Measurements from ENCODE around the gene ZMYND8. TPM values are rescaled to one million over a fixed set of nuclear protein-coding genes. Genes with fewer than 3 reads are reported as not detected.
A peak's percentile ranks its signal among the peaks of the same experiment; 100 is the strongest.
"Not testable (repeated sequence)": the region's sequence is repeated elsewhere in the genome, so short reads cannot be mapped to it uniquely, and the experiment has no call there.

The ZMYND8 gene
- polyA plus RNA-seq, 3 donors, result 5.0 to 9.1 (median 7.7) TPM

GRCh38 chr20:47376096-47376643, 19.7 kb upstream of the ZMYND8 start:
- WGBS, 3 donors, result 78 to 96% (median 85%) methylated on average over 7 of the region's 7 CpGs
- not testable (repeated sequence) for H3K27ac ChIP-seq (ENCODE audit: low read depth, low read length)

GRCh38 chr20:47374121-47374520, 17.6 kb upstream of the ZMYND8 start:
- H3K27ac ChIP-seq (ENCODE audit: low read depth, low read length), result not testable (repeated sequence)
- WGBS, 3 donors, result 88 to 98% (median 95%) methylated on average over 8 of the region's 8 CpGs

- WGBS, 3 donors, result 91 to 93% (median 93%) methylated on average over 2 of the region's 2 CpGs
- H3K27ac ChIP-seq (ENCODE audit: low read depth, low read length), result no peak overlapping the region
These were observed 16.8 kb upstream of the ZMYND8 start for GRCh38 chr20:47373206-47373733.

- WGBS, 3 donors, result 89 to 91% (median 90%) methylated on average over 15 of the region's 15 CpGs
- H3K27ac ChIP-seq (ENCODE audit: low read depth, low read length), result no peak overlapping the region
These were observed 14.6 kb upstream of the ZMYND8 start for GRCh38 chr20:47370850-47371782.

- 96 to 99% (median 97%) methylated on average over 10 of the region's 10 CpGs for WGBS, 3 donors
- no peak overlapping the region for H3K27ac ChIP-seq (ENCODE audit: low read depth, low read length)
These were observed 13.7 kb upstream of the ZMYND8 start for GRCh38 chr20:47370214-47370613.

GRCh38 chr20:47368301-47368700, 11.8 kb upstream of the ZMYND8 start:
- H3K27ac ChIP-seq (ENCODE audit: low read depth, low read length), result no peak overlapping the region
- 91 to 94% (median 93%) methylated on average over 7 of the region's 7 CpGs for WGBS, 3 donors

- WGBS, 3 donors, result 92 to 97% (median 94%) methylated on average over 10 to 11 of the region's 11 CpGs
- H3K27ac ChIP-seq (ENCODE audit: low read depth, low read length), result not testable (repeated sequence)
These were observed 9.8 kb upstream of the ZMYND8 start for GRCh38 chr20:47366301-47366700.

- 87 to 91% (median 90%) methylated on average over 13 of the region's 13 CpGs for WGBS, 3 donors
- no peak overlapping the region for H3K27ac ChIP-seq (ENCODE audit: low read depth, low read length)
These were observed 8.7 kb upstream of the ZMYND8 start for GRCh38 chr20:47365023-47365764.

- 82 to 93% (median 86%) methylated on average over 17 of the region's 17 CpGs for WGBS, 3 donors
- no peak overlapping the region for H3K27ac ChIP-seq (ENCODE audit: low read depth, low read length)
These were observed 6.1 kb upstream of the ZMYND8 start for GRCh38 chr20:47362361-47363219.

- 51 to 73% (median 60%) methylated on average over 18 of the region's 18 CpGs for WGBS, 3 donors
These were observed 4.8 kb upstream of the ZMYND8 start for GRCh38 chr20:47361057-47361915.

GRCh38 chr20:47360297-47361056, 4.0 kb upstream of the ZMYND8 start:
- 4 to 10% (median 5%) methylated on average over 19 of the region's 19 CpGs for WGBS, 3 donors
- peak overlapping the region; percentile 70 for H3K27ac ChIP-seq (ENCODE audit: low read depth, low read length)

More at GRCh38 chr20:47361057-47361915, 4.8 kb upstream of the ZMYND8 start:
- peak overlapping the region; percentile 70 for H3K27ac ChIP-seq (ENCODE audit: low read depth, low read length)

GRCh38 chr20:47359530-47360296, 3.2 kb upstream of the ZMYND8 start:
- 45 to 60% (median 58%) methylated on average over 9 of the region's 9 CpGs for WGBS, 3 donors
- H3K27ac ChIP-seq (ENCODE audit: low read depth, low read length), result peak overlapping the region; percentile 70

GRCh38 chr20:47358672-47359529, 2.4 kb upstream of the ZMYND8 start:
- 12 to 15% (median 14%) methylated on average over 17 of the region's 17 CpGs for WGBS, 3 donors
- H3K27ac ChIP-seq (ENCODE audit: low read depth, low read length), result peak overlapping the region; percentile 85

GRCh38 chr20:47358039-47358671, 1.7 kb upstream of the ZMYND8 start:
- peak overlapping the region; percentile 85 for H3K27ac ChIP-seq (ENCODE audit: low read depth, low read length)
- 14 to 54% (median 50%) methylated on average over 15 of the region's 15 CpGs for WGBS, 3 donors

Measured in adipose tissue (tissue), 3 donors.